ENCODE measurements around the gene GNG7.

The GNG7 gene

DNA sequence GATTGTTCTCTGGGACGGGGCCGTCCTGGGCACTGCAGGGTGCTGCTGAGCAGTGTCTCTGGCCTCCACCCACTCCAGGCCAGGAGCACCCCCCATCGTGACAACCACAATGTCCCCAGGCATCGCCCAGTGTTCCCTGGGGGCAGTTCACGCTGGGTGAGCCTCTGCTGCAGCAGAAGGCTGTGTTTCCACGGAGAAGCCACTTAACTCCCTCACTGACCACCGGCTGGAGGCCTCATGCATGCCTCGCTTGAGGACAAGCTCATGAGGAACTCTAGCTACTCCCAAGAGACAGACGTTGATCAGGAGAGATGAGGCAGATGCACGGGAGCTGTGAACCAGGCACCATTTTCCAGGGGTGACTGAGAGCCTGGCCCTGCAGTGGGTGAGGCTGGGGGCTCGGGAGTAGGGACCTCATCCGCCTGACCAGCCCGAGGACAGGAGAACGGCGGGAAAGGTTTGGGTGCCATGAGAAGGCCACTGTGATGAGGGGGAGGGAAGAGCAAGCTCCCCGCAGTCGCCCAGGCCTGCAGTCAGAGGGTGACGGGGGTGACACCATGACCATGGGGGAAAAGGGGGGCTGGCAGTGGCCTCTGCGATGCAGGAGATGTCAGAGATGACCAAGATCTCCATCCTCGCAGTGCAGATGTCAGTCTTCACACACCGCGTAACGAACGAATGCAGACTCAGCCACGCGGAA is 32.2 kb upstream of the GNG7 start:
- H3K4me3 ChIP-seq (ENCODE audit: low read length), result no peak overlapping the region
- WGBS, result 94% methylated on average over 26 of the region's 26 CpGs
- H3K4me1 ChIP-seq (ENCODE audit: insufficient read depth, low read length), result no peaks in the 10 kb centered on the region
- H3K27ac ChIP-seq (ENCODE audit: low read depth, low read length), result no peak overlapping the region
- H3K36me3 ChIP-seq (ENCODE audit: insufficient read depth, low read length), result peaks cover 32% of the 10 kb centered on the region
- no peak overlapping the region for H3K9ac ChIP-seq (ENCODE audit: low read depth, low read length)
- H3K27me3 ChIP-seq (ENCODE audit: insufficient read depth, low read length), result no peaks in the 10 kb centered on the region
- 0 out of 2 replicates have a peak, but pooled peaks cover 6% of the 10 kb centered on the region for H3K9me3 ChIP-seq (ENCODE audit: insufficient read depth, low read depth, low read length)

DNA sequence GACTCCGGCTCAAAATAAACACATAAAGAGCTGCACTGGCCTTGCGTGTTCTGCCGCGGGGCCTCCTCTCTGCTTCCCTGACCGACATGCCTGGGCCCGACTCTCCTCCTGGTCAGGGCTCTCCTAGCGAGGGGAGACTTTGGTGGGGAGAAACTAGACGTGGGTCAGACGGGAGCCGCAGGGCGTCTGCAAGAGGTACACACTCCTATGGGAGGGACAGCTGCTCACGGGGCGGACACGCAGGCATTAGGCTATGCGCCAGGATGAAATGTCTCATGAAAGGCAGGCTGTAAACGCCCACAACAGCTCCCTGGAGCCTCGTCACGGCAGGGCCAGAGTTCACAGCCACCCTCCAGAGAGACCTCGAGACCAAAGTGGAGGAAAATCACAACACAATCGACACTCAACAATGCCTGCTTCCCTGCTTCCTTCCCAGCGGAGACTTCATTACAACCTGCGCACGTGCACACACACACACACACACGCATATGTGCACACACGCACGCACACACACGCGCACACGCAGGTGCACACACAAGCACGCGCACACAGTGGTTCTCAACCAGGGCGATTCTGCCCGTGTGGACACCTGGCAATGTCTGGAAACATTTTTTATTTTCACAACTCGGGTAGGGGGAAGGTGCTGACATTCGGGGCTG is 31.6 kb upstream of the GNG7 start:
- 95% methylated on average over 35 of the region's 35 CpGs for WGBS
- Histone ChIP-seq H3K9me3 (ENCODE audit: insufficient read depth, low read depth, low read length) (0 out of 2 replicates have a peak, but pooled peaks cover 6% of the 10 kb centered on the region), H3K27me3 (ENCODE audit: insufficient read depth, low read length) (no peaks in the 10 kb centered on the region), H3K4me1 (ENCODE audit: insufficient read depth, low read length) (no peaks in the 10 kb centered on the region), H3K27ac (ENCODE audit: low read depth, low read length) (no peak overlapping the region), H3K4me3 (ENCODE audit: low read length) (no peak overlapping the region), H3K36me3 (ENCODE audit: insufficient read depth, low read length) (peaks cover 32% of the 10 kb centered on the region), H3K9ac (ENCODE audit: low read depth, low read length) (no peak overlapping the region)

DNA sequence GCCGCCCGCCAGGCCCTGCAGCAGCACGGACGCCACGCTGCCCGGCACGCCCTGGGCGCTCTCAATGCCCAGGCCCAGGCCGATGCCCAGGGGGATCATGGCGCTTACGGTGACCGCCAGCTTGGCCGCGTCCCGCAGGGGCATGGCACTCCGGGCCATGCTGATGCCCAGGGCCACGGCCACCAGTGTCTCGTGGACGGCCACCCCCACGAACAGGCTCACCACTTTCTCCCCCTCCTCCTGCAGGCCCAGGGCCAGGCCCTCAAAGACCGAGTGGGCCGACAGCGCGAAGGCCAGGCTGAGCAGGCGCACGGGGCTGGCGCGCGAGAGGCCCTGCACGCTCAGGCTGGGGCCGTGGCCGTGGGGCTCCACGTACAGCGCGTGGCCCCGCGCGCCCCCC is 30.4 kb upstream of the GNG7 start:
- no peak overlapping the region for H3K9ac ChIP-seq (ENCODE audit: low read depth, low read length)
- H3K36me3 ChIP-seq (ENCODE audit: insufficient read depth, low read length), result peaks cover 32% of the 10 kb centered on the region
- WGBS, result 97% methylated on average over 38 of the region's 38 CpGs
- no peak overlapping the region for H3K27ac ChIP-seq (ENCODE audit: low read depth, low read length)
- H3K9me3 ChIP-seq (ENCODE audit: insufficient read depth, low read depth, low read length), result 0 out of 2 replicates have a peak, but pooled peaks cover 6% of the 10 kb centered on the region
- H3K4me3 ChIP-seq (ENCODE audit: low read length), result no peak overlapping the region
- no peaks in the 10 kb centered on the region for H3K4me1 ChIP-seq (ENCODE audit: insufficient read depth, low read length)
- no peaks in the 10 kb centered on the region for H3K27me3 ChIP-seq (ENCODE audit: insufficient read depth, low read length)

DNA sequence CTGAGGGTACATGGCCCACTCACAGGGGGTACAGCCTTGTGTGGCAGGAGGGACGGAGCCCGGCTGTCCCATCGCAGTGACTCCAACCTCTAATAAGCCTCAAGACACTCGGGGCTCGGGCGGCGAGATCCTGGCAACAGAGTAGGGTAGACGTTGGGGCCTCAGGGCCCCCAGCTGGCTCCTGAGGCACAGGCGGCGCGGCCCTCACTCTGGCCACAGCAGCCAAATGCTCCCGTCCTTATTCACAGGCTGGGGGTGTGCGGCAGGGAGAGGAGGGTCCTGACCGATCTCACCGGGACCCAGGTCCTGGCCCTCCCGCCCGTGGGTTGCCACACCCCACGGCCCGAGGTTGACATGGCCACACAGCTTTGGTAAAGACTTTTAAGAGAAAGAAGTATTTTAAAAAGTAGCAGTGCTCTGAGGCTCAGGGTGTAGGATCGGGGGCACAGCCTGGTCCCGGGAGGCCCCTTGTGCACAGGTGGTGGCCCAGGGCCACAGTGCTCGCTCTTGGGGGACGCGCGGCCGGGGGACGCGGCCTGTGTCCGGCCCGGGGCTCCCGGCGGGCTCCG is 29.7 kb upstream of the GNG7 start:
- Histone ChIP-seq H3K4me3 (ENCODE audit: low read length) (no peak overlapping the region), H3K4me1 (ENCODE audit: insufficient read depth, low read length) (no peaks in the 10 kb centered on the region), H3K27ac (ENCODE audit: low read depth, low read length) (no peak overlapping the region), H3K9ac (ENCODE audit: low read depth, low read length) (no peak overlapping the region), H3K9me3 (ENCODE audit: insufficient read depth, low read depth, low read length) (0 out of 2 replicates have a peak, but pooled peaks cover 6% of the 10 kb centered on the region), H3K36me3 (ENCODE audit: insufficient read depth, low read length) (peaks cover 31% of the 10 kb centered on the region), H3K27me3 (ENCODE audit: insufficient read depth, low read length) (0 out of 2 replicates have a peak, but pooled peaks cover under 1% of the 10 kb centered on the region)
- WGBS, result 96% methylated on average over 33 of the region's 33 CpGs

DNA sequence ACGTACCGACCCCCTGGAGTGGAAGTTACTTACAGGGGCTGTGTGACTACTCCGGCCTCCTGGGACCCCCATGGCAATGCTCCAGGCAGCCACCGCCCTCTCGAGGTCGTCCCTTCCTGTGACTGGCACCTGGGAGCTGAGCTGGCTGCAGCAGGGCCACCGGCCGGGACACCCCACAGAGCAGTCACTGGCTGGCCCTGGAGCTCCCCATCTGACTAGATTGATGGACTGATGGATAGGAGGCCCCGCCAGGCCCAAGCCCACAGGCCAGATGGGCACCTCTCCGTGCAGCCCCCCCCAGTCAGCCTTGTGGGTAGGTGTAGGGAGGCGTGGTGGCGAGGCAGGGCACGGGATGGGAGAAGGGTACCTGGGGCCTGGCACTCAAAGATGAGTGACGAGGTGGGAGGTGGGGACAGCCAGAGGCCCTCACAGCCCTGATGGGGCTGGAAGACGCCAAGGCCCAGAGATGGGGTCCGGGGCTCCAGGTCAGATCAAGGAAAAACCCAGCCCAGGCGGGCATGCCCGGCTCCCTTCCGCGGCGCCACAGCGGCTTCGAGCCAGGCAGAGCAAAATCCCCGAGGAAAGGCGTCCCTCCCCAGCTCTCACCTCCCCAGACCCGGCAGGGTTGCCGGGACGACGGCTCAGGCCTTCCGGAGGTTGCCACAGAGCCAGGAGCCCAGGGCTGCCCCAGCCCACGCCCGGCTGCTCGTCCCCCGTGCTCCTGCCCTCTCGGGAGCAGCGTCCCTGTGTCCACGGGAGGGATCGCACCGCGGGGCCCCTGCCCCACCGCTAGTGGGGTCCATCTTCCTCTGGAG is 28.9 kb upstream of the GNG7 start:
- 93% methylated on average over 41 of the region's 41 CpGs for WGBS

DNA sequence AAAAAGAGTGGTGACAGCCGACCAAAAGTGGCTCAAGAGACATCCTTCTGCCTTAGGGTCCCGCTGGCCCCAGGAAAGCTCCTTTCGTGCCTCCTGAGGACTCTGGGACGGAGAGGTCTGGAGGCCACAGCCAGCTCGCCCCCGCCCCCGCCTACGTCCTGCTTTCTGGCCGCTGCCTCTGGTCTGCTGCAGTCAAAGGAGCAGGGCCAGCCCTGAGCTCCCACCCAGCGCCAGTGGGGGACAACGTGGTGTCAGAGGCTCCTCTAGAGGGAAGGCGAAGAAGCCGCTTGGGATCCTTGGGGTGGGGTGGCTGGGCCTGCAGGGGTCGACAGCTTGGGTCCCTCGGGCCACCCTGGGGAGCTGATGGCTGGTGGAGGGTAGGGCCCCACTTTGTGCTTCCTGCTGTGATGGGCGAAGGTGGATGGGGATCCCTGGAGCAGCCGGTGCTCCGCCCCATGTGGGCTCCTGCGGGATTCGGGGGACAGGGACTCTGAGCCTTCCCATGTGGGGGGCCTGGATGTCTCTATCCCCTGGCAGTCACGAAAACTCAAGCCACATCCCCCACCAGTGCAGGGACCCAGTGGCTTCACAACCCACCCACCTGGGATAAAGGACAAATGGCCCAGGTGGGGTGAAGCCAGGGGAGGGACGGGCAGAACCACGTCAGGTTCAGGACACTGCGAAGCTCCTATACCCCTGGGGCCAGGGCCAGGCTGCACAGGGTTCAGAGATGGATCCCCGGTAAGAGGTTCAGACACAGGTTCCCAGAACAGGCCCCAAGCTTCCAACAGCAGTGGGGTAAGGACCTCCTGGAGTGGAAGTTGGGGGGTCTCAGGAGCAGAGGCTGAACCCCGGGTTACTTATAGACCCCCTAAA is 27.7 kb upstream of the GNG7 start:
- Histone ChIP-seq H3K36me3 (ENCODE audit: insufficient read depth, low read length) (peaks cover 11% of the 10 kb centered on the region), H3K27me3 (ENCODE audit: insufficient read depth, low read length) (peaks cover 3% of the 10 kb centered on the region; the same call in 1 of the 2 replicates), H3K4me3 (ENCODE audit: low read length) (no peak overlapping the region), H3K4me1 (ENCODE audit: insufficient read depth, low read length) (no peaks in the 10 kb centered on the region), H3K9ac (ENCODE audit: low read depth, low read length) (no peak overlapping the region), H3K9me3 (ENCODE audit: insufficient read depth, low read depth, low read length) (no peaks in the 10 kb centered on the region), H3K27ac (ENCODE audit: low read depth, low read length) (no peak overlapping the region)
- WGBS, result 90% methylated on average over 26 of the region's 26 CpGs

More for the DNA sequence above, 28.9 kb upstream of the GNG7 start:
- H3K27ac ChIP-seq (ENCODE audit: low read depth, low read length), result no peak overlapping the region
- no peak overlapping the region for H3K4me3 ChIP-seq (ENCODE audit: low read length)
- no peaks in the 10 kb centered on the region for H3K4me1 ChIP-seq (ENCODE audit: insufficient read depth, low read length)
- peaks cover 3% of the 10 kb centered on the region; the same call in 1 of the 2 replicates for H3K27me3 ChIP-seq (ENCODE audit: insufficient read depth, low read length)
- no peak overlapping the region for H3K9ac ChIP-seq (ENCODE audit: low read depth, low read length)
- 0 out of 2 replicates have a peak, but pooled peaks cover under 1% of the 10 kb centered on the region for H3K9me3 ChIP-seq (ENCODE audit: insufficient read depth, low read depth, low read length)
- H3K36me3 ChIP-seq (ENCODE audit: insufficient read depth, low read length), result peaks cover 23% of the 10 kb centered on the region

DNA sequence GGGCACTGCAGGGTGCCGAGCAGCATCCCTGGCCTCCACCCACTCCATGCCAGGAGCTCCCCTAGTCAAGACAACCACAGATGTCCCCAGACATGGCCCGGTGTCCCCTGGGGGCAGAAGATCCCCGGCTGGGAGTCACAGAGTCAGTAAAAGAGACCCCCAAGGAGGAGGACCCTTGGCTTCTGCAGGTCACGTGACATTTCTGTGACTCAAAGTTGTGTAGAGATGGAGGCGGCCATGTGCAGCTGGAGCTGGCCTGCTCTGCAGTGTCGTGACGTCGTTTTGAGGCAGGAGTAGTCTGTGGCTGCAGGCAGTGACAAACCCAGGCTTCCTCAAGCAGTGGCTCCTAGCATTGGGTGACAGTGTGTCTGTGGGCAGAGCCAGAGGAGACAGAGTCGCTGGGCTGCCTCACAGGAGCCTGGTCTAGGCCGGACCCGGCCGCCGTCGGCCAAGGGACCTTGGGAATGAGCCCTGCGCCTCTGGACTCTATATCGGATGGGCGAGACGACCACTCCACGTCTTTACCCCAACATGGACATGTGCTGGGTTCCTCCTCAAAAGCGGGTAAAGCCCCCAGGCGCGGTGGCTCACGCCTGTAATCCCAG is 26.4 kb upstream of the GNG7 start:
- 90% methylated on average over 23 of the region's 23 CpGs for WGBS
- Histone ChIP-seq H3K4me1 (ENCODE audit: insufficient read depth, low read length) (no peaks in the 10 kb centered on the region), H3K36me3 (ENCODE audit: insufficient read depth, low read length) (no peaks in the 10 kb centered on the region), H3K27ac (ENCODE audit: low read depth, low read length) (no peak overlapping the region), H3K4me3 (ENCODE audit: low read length) (no peak overlapping the region), H3K27me3 (ENCODE audit: insufficient read depth, low read length) (peaks cover 3% of the 10 kb centered on the region; the same call in 1 of the 2 replicates), H3K9ac (ENCODE audit: low read depth, low read length) (no peak overlapping the region), H3K9me3 (ENCODE audit: insufficient read depth, low read depth, low read length) (no peaks in the 10 kb centered on the region)

DNA sequence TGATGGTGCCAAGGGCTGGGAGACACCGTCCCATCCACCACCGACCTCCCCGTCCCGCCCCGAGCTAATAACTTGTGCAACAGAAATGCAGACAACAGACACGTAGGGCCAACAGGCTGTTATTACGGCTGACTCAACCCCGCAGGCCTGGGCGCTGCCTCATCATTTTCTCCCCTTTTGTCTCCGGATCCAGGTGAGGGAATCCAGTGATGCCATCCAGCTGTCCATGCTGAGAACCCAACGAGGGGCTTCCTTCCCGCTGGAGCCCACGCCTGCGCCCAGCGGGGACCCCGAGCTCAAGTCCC is 25.1 kb upstream of the GNG7 start:
- no peak overlapping the region for H3K4me3 ChIP-seq (ENCODE audit: low read length)
- H3K9ac ChIP-seq (ENCODE audit: low read depth, low read length), result no peak overlapping the region
- no peaks in the 10 kb centered on the region for H3K4me1 ChIP-seq (ENCODE audit: insufficient read depth, low read length)
- no peak overlapping the region for H3K27ac ChIP-seq (ENCODE audit: low read depth, low read length)
- WGBS, result 82% methylated on average over 16 of the region's 16 CpGs
- H3K9me3 ChIP-seq (ENCODE audit: insufficient read depth, low read depth, low read length), result no peaks in the 10 kb centered on the region
- H3K36me3 ChIP-seq (ENCODE audit: insufficient read depth, low read length), result no peaks in the 10 kb centered on the region
- peaks cover 3% of the 10 kb centered on the region; the same call in 1 of the 2 replicates for H3K27me3 ChIP-seq (ENCODE audit: insufficient read depth, low read length)

DNA sequence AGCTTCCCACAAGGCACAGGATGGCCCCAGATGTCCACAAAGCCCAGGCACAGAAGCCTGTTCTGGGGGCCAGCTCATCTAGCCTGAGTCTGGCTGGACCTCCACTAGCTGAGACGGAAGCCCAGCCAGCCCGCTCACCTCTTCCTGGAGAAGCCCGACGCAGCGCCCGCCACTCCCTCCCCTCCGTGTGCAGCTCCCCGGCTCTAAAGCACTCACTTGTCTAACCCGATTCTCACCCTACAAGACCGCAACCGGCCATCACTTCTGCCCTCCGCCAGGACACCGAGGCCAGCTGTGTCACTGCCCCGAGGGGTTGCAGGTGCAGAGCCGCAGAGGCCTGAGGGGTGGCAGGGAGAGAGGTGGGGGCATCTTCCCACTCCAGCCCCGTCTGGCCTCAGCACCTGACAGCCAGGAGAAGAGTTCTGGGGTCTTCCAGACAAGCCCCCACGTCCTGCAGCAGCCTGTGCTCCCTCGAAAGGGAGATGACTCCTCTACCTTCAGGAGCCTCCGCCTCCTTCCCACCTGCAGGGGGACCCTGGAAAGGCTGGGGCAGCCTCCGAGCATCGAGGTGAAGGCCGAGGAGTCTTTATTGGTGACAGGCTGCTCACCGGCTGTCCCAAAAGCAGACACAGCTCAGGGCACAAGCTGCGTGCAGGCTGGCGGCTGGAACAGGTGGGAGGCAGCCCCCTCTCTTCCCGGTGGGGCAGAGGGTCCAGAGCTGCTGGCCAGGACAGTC is 24.6 kb upstream of the GNG7 start:
- H3K27me3 ChIP-seq (ENCODE audit: insufficient read depth, low read length), result peaks cover 8% of the 10 kb centered on the region
- no peaks in the 10 kb centered on the region for H3K36me3 ChIP-seq (ENCODE audit: insufficient read depth, low read length)
- H3K4me3 ChIP-seq (ENCODE audit: low read length), result peak overlapping the region; percentile 16; the same call in 1 of the 2 replicates
- H3K27ac ChIP-seq (ENCODE audit: low read depth, low read length), result no peak overlapping the region
- no peak overlapping the region; the same call in 1 of the 2 replicates for H3K9ac ChIP-seq (ENCODE audit: low read depth, low read length)
- WGBS, result 49% methylated on average over 26 of the region's 26 CpGs
- H3K9me3 ChIP-seq (ENCODE audit: insufficient read depth, low read depth, low read length), result no peaks in the 10 kb centered on the region
- no peaks in the 10 kb centered on the region for H3K4me1 ChIP-seq (ENCODE audit: insufficient read depth, low read length)

Data from HUES64 (cell line).